T47D (cell line): ENCODE results near the gene TNMD.
"Not testable (repeated sequence)": the region's sequence is repeated elsewhere in the genome, so short reads cannot be mapped to it uniquely, and the experiment has no call there.

Experiments
- DNase-seq, 2 experiments: peaks; one replicate each; pipeline versions ENCODE4 v3.0.0 to v3.0.0-alpha.2; 2011 to 2012; ENCODE audit warnings: low read depth in 1 of 2, low spot score in 1 of 2
- JUND ChIP-seq: IDR thresholded peaks from 2 replicates; pipeline ENCODE4 v1.6.1; 2012; ENCODE audit warnings: low read depth
- in situ Hi-C: cut with HindIII; loops from 2 replicates; pipeline ENCODE4 v1.10.0; 2016; ENCODE audit warnings: low sequenced_read_pairs, low pct_unique_long_range_greater_than_20kb

TNMD gene

DNA sequence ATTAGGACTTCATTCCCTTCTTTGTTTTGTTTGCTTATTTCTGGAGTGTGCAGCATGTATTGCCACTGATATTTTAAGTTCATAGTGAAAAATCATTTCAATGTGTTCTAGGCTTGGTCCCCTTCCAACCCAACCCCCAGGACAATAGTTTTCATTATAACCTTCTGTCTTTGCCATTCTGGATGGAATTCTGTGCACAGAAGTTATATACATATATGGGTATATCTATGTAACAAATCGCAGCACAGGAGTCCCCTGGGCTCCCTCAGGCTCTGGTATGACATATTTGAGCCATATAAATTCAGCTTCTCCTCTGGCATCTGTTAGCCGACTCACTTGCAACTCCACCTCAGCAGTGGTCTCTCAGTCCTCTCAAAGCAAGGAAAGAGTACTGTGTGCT, at the start of gene TNMD:
Gene TNMD (plus strand): TSS at position 326 of the 400 bp plus-strand sequence. CDS start 83 bp downstream, outside the sequence.
- no peak for DNase-seq
- TF ChIP-seq JUND = no peak
- in situ Hi-C loops = no loop called here

- in situ Hi-C loops, DNase-seq: not testable (repeated sequence)
Observed at GRCh38 chrX:100565534-100565933, 19.2 kb upstream of the TNMD start.

DNA sequence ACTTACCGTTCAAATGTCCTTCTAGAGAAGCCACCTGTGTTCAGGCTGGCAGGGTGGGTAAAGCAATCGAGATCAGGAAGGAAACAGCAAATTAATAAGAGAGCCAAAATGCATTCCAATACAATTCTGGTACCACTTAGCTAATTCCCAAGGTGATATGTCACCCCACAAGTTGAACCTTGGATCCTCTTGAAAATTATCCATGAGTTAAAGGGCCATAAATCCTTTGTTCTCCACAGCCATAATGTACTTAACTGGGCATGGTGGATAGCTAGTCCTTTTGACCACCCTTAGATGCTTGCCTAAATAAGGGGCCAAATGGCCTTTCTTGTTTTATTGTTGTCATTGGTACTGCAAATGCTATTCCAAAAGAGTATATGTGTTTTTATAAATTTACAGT, 2.0 kb downstream of the TNMD start:
- no peak for DNase-seq
- TF ChIP-seq JUND = no peak
- in situ Hi-C loops = no loop called here

- DNase-seq = no peak
- no peak for TF ChIP-seq JUND
- in situ Hi-C loops = no loop called here
Observed at GRCh38 chrX:100587861-100588260, 3.1 kb downstream of the TNMD start.

DNA sequence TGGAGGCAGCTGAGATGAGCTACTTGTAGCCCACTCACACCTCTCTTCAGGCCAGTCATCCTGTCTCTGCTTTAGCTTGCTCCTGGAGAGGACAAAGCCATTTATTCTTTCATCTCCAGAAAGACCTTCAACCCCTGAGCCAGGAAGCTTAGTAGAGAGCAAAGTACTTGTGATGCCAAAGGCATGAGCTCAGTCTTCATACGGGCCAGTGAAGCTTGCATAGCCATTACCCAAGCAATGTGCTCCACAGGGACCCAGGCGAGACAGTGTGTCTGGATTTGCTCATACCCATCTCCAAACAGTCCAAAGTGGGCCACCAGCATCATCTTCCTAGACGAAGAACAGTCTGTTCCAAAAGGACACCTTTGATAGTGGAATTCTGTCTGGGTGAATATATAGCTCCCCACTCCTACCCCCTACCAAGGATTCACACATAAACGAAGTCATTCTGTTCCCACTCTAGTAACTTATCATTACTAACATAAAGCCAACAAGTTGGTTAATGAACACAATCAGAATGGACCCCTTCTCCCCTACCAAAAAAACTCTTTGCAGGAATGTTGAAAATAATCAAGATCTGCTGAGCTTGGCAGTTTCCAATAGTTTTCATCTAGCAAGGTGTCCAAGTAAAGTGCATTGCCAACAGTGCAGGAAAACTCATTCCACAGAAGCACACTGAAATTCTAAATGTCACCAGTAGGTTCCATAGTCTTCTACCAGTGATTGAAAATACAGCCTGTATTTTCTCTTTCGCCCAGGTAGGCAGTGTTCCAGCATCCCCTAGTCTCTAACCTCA, 6.7 kb downstream of the TNMD start:
- no peak for TF ChIP-seq JUND
- in situ Hi-C loops = no loop called here
- no peak for DNase-seq

DNA sequence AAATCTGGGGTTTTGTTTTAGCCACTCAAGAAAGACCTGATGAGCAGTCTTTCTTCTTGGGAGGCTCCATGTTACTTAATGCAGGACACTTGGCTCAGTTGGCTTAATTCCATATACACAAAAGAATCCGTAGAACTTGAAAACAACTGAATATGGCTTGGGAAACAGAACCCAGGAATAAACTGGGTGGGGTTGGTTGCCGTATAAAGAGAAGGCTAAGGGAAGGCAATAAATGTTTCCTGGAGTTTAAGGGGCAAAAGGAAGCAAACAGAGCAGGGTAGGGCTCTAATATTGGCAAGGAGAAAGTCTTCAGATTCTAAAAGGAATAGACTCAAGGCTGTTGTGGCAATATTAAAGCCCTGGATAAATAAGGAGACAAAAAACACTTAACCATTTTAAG, 8.4 kb downstream of the TNMD start:
- no peak for TF ChIP-seq JUND
- in situ Hi-C loops = no loop called here
- no peak for DNase-seq

GRCh38 chrX:100593581-100593980, 8.8 kb downstream of the TNMD start:
- DNase-seq = no peak
- no peak for TF ChIP-seq JUND
- in situ Hi-C loops = no loop called here

- in situ Hi-C loops = no loop called here
- TF ChIP-seq JUND = no peak
- no peak for DNase-seq
Observed at GRCh38 chrX:100596601-100597000, 11.9 kb downstream of the TNMD start.

DNA sequence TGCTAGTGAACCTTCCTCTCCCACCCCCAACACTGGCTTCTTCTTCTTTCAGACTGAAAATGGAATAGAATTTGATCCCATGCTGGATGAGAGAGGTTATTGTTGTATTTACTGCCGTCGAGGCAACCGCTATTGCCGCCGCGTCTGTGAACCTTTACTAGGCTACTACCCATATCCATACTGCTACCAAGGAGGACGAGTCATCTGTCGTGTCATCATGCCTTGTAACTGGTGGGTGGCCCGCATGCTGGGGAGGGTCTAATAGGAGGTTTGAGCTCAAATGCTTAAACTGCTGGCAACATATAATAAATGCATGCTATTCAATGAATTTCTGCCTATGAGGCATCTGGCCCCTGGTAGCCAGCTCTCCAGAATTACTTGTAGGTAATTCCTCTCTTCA, 14.7 kb downstream of the TNMD start:
- DNase-seq = no peak
- in situ Hi-C loops = no loop called here
- TF ChIP-seq JUND = no peak

GRCh38 chrX:100600340-100600739, 15.6 kb downstream of the TNMD start:
- DNase-seq = no peak
- in situ Hi-C loops = no loop called here

DNA sequence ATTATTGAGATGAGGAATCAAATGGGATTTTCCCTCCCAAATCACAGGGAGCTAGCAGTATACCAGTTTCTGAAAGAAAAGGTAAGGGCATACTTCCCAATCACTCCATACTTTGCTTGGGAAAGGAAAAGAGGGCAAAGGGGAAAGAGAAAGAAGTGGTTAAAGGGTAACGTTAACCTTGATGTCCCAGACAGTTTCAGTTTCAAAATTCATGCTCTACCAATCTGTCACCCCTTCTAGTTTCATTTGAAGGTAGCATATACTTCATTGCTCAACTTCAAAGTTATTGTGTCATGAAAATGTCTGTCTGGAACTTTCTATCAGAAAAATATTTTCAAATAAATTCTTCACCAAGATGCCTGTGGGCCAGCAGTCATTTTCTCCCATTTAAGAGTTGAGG, 16.0 kb downstream of the TNMD start:
- TF ChIP-seq JUND = no peak
- in situ Hi-C loops = no loop called here
- no peak for DNase-seq

More at GRCh38 chrX:100600340-100600739, 15.6 kb downstream of the TNMD start:
- no peak for TF ChIP-seq JUND

DNA sequence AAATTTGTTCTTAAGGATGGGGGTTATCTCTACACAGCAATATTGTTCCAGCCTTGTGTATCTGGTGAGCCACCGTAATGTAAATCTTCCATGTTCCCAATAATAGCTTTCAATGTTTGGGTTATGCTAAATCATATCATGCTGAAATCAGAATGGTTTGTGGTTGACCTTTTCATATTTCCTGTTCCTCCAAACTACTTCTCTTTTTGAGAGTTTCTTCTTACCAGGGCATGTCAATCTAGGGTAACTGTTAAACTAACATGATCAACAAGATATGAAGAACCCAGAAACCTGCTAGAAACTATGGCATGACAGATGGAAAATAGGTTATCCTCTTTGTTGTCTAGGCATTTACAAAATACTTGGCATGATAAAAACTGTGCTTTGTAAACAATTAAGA, 22.0 kb downstream of the TNMD start:
- in situ Hi-C loops = no loop called here
- TF ChIP-seq JUND = no peak
- no peak for DNase-seq

GRCh38 chrX:100609591-100609990, 24.9 kb downstream of the TNMD start:
- TF ChIP-seq JUND = no peak
- DNase-seq = no peak
- in situ Hi-C loops = no loop called here

DNA sequence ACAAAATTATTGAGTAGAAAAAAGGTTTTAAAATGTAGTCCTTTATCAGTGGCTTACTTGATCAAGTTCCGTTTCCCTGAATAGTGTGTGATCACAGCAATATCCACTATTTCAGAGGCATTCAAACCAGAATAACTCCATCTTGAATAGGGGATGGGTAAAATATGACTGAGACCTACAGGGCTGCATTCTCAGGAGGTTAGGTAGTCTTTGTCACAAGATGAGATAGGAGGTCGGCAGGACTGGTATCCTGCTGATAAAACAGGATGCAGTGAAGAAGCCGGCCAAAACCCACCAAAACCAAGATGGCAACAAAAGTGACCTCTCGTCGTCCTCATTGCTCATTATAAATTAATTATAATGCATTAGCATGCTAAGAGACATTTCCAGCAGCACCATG, 27.2 kb downstream of the TNMD start:
- in situ Hi-C loops = no loop called here
- TF ChIP-seq JUND = no peak
- no peak for DNase-seq
